HG02870 (cell line): Measurements from ENCODE around the gene VWC2.

Experiments used
- ATAC-seq: cut with Tn5 transposase; IDR thresholded peaks from one replicate; pipeline ENCODE4 v1.9.1; 2021; ENCODE audit warnings: mild to moderate bottlenecking, moderate library complexity; ENCODE audit not compliant: unreplicated experiment

The VWC2 gene

DNA sequence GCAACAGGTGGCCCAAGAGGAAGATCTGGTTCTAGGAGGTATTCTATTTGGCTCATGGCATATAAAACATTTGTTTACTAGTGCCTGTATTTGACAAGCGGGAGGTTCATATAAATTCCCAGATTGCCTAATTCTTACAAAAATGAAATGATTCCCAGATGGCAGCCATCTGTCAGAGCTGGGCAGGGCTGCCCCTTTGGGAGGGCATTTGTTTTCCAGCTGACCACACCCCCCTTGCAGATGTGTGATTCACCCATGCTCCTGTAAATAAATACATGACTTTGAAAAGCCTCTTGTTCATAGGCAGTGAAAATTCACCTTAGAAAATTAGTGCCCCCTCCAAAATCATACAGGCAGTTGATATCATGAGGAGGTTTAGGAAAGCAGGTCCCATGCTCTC, 8.6 kb downstream of the VWC2 start:
- no peak for ATAC-seq

DNA sequence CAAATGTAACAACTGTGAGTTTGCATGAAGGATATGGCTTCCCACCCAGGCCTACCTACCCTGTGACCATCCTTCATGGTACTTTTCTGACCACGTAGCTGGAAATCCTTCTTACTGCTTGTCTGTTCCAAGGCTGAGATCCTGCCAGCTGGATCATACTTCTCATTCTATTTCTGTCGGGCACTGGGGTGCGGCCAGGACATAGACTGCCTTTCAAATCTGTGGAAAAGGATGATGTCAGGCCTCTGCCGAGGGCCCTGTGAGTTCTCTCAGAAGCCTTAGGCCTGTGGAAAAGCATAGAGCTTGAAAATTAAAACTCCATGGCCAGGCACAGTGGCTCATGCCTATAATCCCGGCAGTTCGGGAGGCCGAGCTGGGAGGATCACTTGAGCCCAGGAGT, 10.0 kb downstream of the VWC2 start:
- no peak for ATAC-seq

DNA sequence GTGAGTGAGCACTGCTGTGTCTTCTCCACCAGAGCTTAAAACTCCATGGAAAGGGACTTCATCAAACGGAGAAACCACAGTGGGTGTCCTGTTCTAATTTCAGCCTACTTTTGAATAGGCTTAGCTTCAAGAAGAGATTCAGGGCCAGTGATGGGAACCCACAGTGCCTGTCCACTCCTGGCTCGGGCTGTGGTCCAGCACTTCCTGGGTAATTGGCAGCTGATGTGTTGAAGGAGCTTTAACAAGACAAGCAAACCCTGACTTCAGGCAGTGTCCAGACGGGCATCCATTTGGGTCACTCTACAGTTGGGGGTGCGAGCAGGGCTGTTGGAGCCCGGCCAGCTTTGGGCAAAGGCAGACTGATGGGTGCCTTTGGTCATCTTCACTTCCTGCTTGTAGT, 14.5 kb downstream of the VWC2 start:
- no peak for ATAC-seq

- ATAC-seq: no peak
Measured at GRCh38 chr7:49788455-49789059, 15.1 kb downstream of the VWC2 start.

DNA sequence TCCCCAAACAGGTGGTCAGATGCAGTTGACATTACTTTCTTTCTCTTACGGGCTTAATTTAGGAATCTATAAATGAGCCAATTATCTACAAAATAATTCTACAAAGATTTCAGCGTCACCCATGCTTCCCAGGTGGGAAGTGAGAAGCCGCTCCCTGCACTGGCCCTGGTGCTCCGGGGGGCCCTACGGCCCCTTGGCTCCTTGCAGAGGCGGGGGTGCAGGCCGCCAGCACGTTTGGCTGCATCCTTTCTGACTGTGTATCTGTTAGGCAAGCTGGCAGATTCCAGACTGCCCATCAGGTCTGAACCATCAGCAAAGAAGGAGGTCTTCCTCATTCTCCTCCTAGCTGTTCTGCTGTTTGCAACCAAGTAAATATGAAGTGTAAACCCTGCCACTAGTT, 16.3 kb downstream of the VWC2 start:
- ATAC-seq: no peak

DNA sequence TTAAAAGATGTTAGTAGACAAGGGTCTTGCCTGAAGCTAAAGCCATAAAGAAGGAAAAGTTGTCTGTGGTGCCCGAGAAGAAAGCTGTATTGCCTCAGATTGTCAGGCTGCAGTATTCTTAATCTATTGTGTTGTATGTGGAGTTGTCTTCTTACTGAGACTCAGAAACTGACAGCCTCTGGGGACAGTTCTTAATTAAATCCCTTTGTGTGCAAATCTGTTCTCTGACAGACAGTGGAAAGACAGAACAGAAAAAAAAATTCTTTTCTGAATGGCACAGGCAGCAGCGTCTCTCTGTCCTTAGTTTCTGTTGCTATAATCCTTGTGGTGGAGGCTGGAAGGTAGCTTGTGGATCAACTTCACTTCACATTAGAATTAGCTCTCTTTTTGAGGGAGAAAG, 16.8 kb downstream of the VWC2 start:
- ATAC-seq: no peak

- peak; percentile 90 for ATAC-seq
Measured at GRCh38 chr7:49791088-49791741, 17.8 kb downstream of the VWC2 start.

GRCh38 chr7:49797987-49798660, 24.7 kb downstream of the VWC2 start:
- no peak for ATAC-seq

GRCh38 chr7:49800031-49800430, 26.6 kb downstream of the VWC2 start:
- no peak for ATAC-seq

DNA sequence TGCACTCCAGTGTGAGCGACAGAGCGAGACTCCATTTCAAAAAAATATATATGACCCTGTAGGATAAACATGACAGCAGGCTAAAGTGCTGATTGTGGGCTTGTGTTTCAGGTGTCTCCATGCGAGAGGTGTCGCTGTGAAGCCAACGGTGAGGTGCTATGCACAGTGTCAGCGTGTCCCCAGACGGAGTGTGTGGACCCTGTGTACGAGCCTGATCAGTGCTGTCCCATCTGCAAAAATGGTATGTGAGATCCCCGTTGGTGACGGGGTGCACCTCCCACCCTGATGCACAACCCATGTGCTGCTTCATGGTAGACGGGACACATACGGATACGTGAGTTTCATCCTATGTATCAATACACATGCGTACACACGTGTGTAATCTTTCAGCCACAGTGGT, 29.2 kb downstream of the VWC2 start:
- ATAC-seq: no peak

GRCh38 chr7:49803812-49804211, 30.4 kb downstream of the VWC2 start:
- no peak for ATAC-seq

GRCh38 chr7:49805371-49806007, 32.1 kb downstream of the VWC2 start:
- ATAC-seq: no peak

DNA sequence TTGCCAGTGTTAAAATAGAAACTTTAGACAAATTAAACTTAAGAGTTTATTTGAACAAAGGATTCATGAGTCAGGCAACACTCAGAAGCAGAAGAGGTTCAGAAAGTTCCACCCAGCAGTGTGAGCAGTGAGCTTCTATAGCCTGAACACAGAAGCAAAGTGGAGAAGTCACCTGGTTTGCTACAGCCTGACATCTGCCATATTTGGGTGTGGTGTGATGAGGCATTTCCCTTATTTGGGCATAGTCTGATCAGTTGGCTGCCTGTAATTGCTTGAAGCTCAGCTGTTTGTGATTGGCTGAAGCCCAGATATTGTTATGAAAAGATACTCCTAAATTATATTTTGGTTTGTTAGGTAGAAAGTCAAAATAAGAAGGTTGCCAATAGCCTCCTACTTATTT, 39.1 kb downstream of the VWC2 start:
- ATAC-seq: no peak

DNA sequence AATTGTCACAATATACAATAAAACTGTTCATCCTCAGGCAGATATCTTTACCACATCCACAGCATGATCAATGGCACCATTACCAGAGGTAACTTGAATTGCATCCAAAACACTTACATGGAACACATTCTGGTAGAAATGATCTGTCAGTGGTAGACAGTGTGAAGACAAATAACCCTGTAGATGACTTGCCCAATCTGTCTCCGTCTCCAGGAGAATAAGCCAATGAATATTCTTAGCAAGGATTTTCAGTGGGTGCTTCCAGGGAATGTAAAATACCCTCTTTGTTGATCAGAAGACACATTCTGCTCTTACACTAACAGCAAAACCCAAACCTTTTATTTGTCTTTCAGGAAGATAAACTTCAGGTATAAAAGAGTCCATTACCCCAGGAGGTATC, 43.8 kb downstream of the VWC2 start:
- no peak for ATAC-seq

- no peak for ATAC-seq
Measured at GRCh38 chr7:49821181-49821580, 47.7 kb downstream of the VWC2 start.

DNA sequence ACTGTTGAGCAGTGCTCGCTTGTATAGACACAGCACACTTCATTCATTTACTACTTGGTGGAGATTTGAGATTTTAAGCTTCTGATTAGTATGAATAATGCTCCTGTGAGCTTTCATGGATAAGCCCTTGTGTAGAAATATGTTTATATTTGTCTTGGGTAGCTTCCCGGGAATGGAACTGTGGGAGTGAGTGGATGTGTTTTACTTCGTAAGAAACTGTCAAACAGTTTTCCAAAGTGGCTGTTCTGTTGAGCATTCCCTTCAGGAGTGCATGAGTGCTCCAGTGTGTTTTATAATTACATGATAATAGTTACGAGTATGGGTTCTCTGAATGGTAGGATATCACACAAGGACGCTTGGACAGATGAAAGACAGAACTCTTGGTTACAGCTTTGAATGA, 49.4 kb downstream of the VWC2 start:
- ATAC-seq: no peak

DNA sequence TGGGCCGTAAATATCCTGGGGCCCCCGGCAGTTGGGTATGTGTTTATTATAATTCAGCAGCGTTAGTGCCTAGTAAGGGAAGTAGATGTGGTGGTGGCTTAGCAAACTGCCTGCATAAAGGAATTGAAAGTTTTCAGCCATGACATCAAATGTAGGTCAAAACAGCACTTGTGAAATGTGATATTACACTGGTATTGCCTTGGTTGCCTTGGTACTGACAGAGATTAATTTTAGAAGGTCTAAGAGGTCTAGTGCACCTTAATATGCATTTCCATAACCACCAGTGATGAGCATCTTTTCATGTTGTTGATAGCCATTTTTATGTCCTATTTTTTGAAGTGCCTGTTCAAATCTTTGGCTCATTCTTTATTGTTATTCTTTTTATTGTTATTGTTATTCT, 50.1 kb downstream of the VWC2 start:
- no peak for ATAC-seq

DNA sequence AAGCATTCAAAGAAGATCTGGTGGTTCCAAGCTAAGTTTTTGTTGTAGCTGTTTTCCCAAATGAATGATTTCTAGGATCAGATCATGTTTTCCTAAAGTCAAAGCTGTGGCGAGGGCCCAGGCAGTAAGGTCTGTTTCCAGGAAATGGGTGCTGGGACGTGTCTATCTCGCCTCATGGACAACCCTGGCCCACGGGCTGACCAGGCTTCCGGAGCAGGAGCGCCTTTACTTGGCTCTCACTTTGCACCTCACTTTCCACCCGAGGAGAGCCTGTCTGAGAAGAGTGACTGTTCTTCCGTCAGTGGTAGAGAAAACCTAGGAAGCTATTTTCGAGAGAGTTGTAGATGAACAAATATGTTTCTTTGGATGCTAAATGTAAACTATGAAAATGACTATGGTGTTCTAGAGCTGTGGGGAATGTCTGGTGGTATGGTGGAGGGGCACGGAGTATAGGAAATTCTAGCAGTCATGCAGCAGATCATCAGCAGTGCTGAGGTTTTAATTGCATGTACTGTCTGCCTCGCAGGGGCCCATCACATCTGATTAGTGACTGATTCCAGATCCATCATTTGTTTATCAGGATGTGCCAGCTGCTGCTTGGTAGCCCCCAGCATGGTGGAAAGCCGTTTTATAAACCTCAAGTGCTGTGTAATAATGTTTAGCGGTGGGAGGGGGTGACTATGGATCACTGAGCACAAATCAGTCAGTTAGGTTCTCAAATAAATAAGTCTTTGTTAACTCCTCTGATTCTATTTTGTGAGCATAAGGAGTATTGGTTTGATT, 66.6 kb downstream of the VWC2 start:
- no peak for ATAC-seq

DNA sequence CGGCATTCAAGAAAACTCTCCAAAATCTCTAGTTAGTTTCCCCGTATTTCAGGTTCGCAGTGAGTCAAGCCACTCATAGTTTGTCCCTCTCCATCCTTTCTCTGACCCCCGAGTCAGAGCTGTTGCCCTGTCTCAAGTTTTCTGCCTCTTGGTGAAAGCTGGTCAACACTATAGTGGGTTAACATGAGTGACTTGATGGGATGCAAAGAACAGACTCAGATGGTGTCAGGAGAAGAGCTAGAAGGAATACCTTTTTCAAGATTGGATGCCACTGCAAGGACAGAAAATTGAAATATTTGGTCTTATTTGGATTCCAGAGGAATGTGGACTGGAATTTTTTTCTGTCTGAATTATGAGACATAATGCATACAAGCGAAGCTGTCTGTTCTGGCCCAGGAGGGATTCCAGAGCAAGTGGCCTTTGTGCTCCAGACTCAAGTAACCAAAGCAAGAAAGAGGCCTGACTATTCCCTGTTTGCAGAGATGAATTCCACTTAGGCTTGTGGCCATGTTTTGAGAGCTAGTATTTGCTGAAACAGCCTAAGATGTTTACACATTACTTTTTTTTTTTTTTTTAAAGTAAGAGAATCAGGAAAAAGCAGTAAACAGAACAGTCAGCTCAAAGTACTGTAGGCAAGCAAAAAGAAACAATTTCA, 67.4 kb downstream of the VWC2 start:
- ATAC-seq: no peak

- no peak for ATAC-seq
Measured at GRCh38 chr7:49845626-49846025, 72.2 kb downstream of the VWC2 start.
